Right cardiac atrium (tissue), 5 donors: ENCODE data around the gene GCLC. TPM values are rescaled to one million over a fixed set of nuclear protein-coding genes. Genes with fewer than 3 reads are reported as not detected.
"Not testable (repeated sequence)": the region's sequence is repeated elsewhere in the genome, so short reads cannot be mapped to it uniquely, and the experiment has no call there.

Experiments
- ATAC-seq, 2 donors: fragments of 200-7000 bp; cut with Tn5 transposase; one replicate each; pipeline versions ENCODE4 v1.8.0 to v1.9.1; 2020; ENCODE audit warnings: moderate library complexity in 2 of 2, mild to moderate bottlenecking in 1 of 2
- DNase-seq, 3 donors: peaks; one replicate each; pipeline ENCODE4 v3.0.0-alpha.2; 2020
- H3K27ac ChIP-seq: one replicate; pipeline ENCODE4 v1.5.1; 2013; ENCODE audit warnings: mild to moderate bottlenecking, low read length, control low read depth, moderate library complexity
- H3K27me3 ChIP-seq: one replicate; pipeline ENCODE4 v1.6.1; 2013; ENCODE audit not compliant: control insufficient read depth, insufficient read depth
- H3K4me1 ChIP-seq: one replicate; pipeline ENCODE4 v1.6.1; 2013; ENCODE audit warnings: low read length; ENCODE audit not compliant: control insufficient read depth, insufficient read depth
- H3K4me3 ChIP-seq: one replicate; pipeline ENCODE4 v1.5.1; 2013; ENCODE audit warnings: low read length, control low read depth
- H3K9me3 ChIP-seq: one replicate; pipeline ENCODE4 v1.6.1; 2013; ENCODE audit warnings: low read length; ENCODE audit not compliant: control insufficient read depth
- WGBS: extraction: QIAGEN DNeasy Blood & Tissue Kit; methylation state at CpG from one replicate; pipeline ENCODE4 v1.1.7; 2013; 5-methylcytosine and 5-hydroxymethylcytosine counted together
- intact Hi-C, 4 donors: fragments of 100-400 bp; cut with DNase I; formaldehyde crosslinking; loops; one replicate each; pipeline versions ENCODE4 v1.11.0 to v1.14.0; 2022 to 2023
- polyA plus RNA-seq: library from polyadenylated mRNA; stranded (reverse); fragments of 200-250 nt; gene quantifications from one replicate; pipeline ENCODE4 v1.2.3, GENCODE V29; 2013
- total RNA-seq, 4 donors: library from RNA; stranded (reverse); fragmentation: NEBNext Ultra II Directional; extraction: Animal tissue kit (Norgen Biotek cat#: 25700); gene quantifications; one replicate each; pipeline ENCODE4 v1.2.1, GENCODE V29; 2021
- donor health status: healthy with polysubstance abuse.
- donor health status: DM: no; HTN: yes; CAD: no.
- donor health status: DM: no; HTN: no; CAD: no.
- donor health status: DM: no; HTN: yes; CAD: no; lungs with severe emphysema.
- donor health status: DM: yes; HTN: yes; CAD: no.

GCLC gene
- total and polyA plus RNA-seq, 5 donors = 9.8 to 29.9 (median 22.2) TPM

- Histone ChIP-seq H3K27me3 (no peaks in the 10 kb centered on the region), H3K27ac (no peak overlapping the region), H3K4me3 (peak overlapping the region; percentile 3), H3K4me1 (no peaks in the 10 kb centered on the region), H3K9me3 (no peaks in the 10 kb centered on the region)
- 17% methylated on average over 11 of the region's 11 CpGs for WGBS
- no peak for DNase-seq
- peak; percentile 76 to 84 for ATAC-seq
- intact Hi-C loops = loop anchor here in 3 of 4 donors (5.0 to 10.0 kb wide), 3 partner anchors 162 to 234 kb away; no protein-coding TSS in a partner anchor
These were observed 51.9 kb downstream of the GCLC start for GRCh38 chr6:53492860-53493634.

- Histone ChIP-seq H3K4me3 (no peak overlapping the region), H3K9me3 (no peaks in the 10 kb centered on the region), H3K27ac (no peak overlapping the region), H3K4me1 (peaks cover 7% of the 10 kb centered on the region), H3K27me3 (no peaks in the 10 kb centered on the region)
- WGBS = 37% methylated on average over 3 of the region's 3 CpGs
- DNase-seq (no peak), ATAC-seq (no peak)
- intact Hi-C loops = loop anchor here in 2 of 4 donors (10.0 kb wide), 2 partner anchors 72 to 192 kb away; no protein-coding TSS in a partner anchor
These were observed 57.8 kb downstream of the GCLC start for GRCh38 chr6:53487080-53487479.

- WGBS = 75% methylated on average over 3 of the region's 3 CpGs
- DNase-seq = no peak
- no peaks in the 10 kb centered on the region for H3K9me3 ChIP-seq
- H3K4me3 ChIP-seq = no peak overlapping the region
- H3K4me1 ChIP-seq = peaks cover 8% of the 10 kb centered on the region
- intact Hi-C loops = loop anchor here in 2 of 4 donors (10.0 kb wide), 2 partner anchors 72 to 192 kb away; no protein-coding TSS in a partner anchor
- H3K27me3 ChIP-seq = no peaks in the 10 kb centered on the region
- no peak for ATAC-seq
- no peak overlapping the region for H3K27ac ChIP-seq
These were observed 58.2 kb downstream of the GCLC start for GRCh38 chr6:53486679-53487078.

GRCh38 chr6:53484476-53485280 lies 60.2 kb downstream of the GCLC start:
- Histone ChIP-seq H3K27me3 (no peaks in the 10 kb centered on the region), H3K4me1 (peaks cover 8% of the 10 kb centered on the region), H3K4me3 (no peak overlapping the region), H3K9me3 (no peaks in the 10 kb centered on the region), H3K27ac (no peak overlapping the region)
- peak; percentile 84 to 86 for ATAC-seq
- intact Hi-C loops = loop anchor here (2.0 to 10.0 kb wide), 6 partner anchors 70 to 317 kb away; partner anchors contain the start of gene ELOVL5 (in 1 of the 4)
- DNase-seq = peak in 2 of 3 donors; percentile 48 to 50
- 21% methylated on average over 9 of the region's 9 CpGs for WGBS

GRCh38 chr6:53483423-53484353 lies 61.2 kb downstream of the GCLC start:
- Histone ChIP-seq H3K9me3 (no peaks in the 10 kb centered on the region), H3K27me3 (no peaks in the 10 kb centered on the region), H3K4me1 (peaks cover 8% of the 10 kb centered on the region), H3K4me3 (peak overlapping the region; percentile 20), H3K27ac (peak overlapping the region; percentile 88)
- DNase-seq (peak; percentile 68 to 89 (median 83)), ATAC-seq (peak; percentile 89 to 91)
- intact Hi-C loops = loop anchor here (2.0 to 10.0 kb wide), 6 partner anchors 69 to 316 kb away; partner anchors contain the start of gene ELOVL5 (in 1 of the 4)
- WGBS = 41% methylated on average over 10 of the region's 10 CpGs

- intact Hi-C loops = loop anchor here (5.0 to 10.0 kb wide), 5 partner anchors 67 to 314 kb away; partner anchors contain the start of gene ELOVL5 (in 1 of the 4)
- DNase-seq (no peak), ATAC-seq (no peak)
- Histone ChIP-seq H3K9me3 (no peaks in the 10 kb centered on the region), H3K27ac (no peak overlapping the region), H3K27me3 (no peaks in the 10 kb centered on the region), H3K4me1 (peaks cover 8% of the 10 kb centered on the region), H3K4me3 (no peak overlapping the region)
- WGBS = 68% methylated on average over 2 of the region's 2 CpGs
These were observed 63.6 kb downstream of the GCLC start for GRCh38 chr6:53481323-53481722.

GRCh38 chr6:53480774-53481173 lies 64.1 kb downstream of the GCLC start:
- 92% methylated on average over 4 of the region's 4 CpGs for WGBS
- not testable (repeated sequence) for ATAC-seq, H3K27ac ChIP-seq, H3K4me1 ChIP-seq, H3K4me3 ChIP-seq, H3K9me3 ChIP-seq, H3K27me3 ChIP-seq, DNase-seq
- intact Hi-C loops = loop anchor here (5.0 to 10.0 kb wide), 5 partner anchors 66 to 313 kb away; partner anchors contain the start of gene ELOVL5 (in 1 of the 4)

GRCh38 chr6:53479871-53480270 lies 65.0 kb downstream of the GCLC start:
- no peak overlapping the region for H3K4me3 ChIP-seq
- ATAC-seq (no peak), DNase-seq (no peak)
- no peaks in the 10 kb centered on the region for H3K27me3 ChIP-seq
- 85% methylated on average over 1 of the region's 1 CpG for WGBS
- intact Hi-C loops = loop anchor here (5.0 to 10.0 kb wide), 5 partner anchors 65 to 313 kb away; partner anchors contain the start of gene ELOVL5 (in 1 of the 4)
- H3K4me1 ChIP-seq = peaks cover 8% of the 10 kb centered on the region
- no peaks in the 10 kb centered on the region for H3K9me3 ChIP-seq
- H3K27ac ChIP-seq = no peak overlapping the region

GRCh38 chr6:53476964-53477363 lies 67.9 kb downstream of the GCLC start:
- Histone ChIP-seq H3K4me1 (peaks cover under 1% of the 10 kb centered on the region), H3K9me3 (no peaks in the 10 kb centered on the region), H3K27ac (no peak overlapping the region), H3K27me3 (no peaks in the 10 kb centered on the region), H3K4me3 (no peak overlapping the region)
- ATAC-seq (no peak), DNase-seq (no peak)
- intact Hi-C loops = loop anchor here in 1 of 4 donors (10.0 kb wide), 1 partner anchor 62 kb away; no protein-coding TSS in a partner anchor
- 94% methylated on average over 1 of the region's 1 CpG for WGBS

GRCh38 chr6:53474010-53474409 lies 70.9 kb downstream of the GCLC start:
- WGBS = 95% methylated on average over 2 of the region's 2 CpGs
- Histone ChIP-seq H3K27ac (no peak overlapping the region), H3K27me3 (no peaks in the 10 kb centered on the region), H3K9me3 (no peaks in the 10 kb centered on the region), H3K4me1 (no peaks in the 10 kb centered on the region), H3K4me3 (no peak overlapping the region)
- ATAC-seq = no peak
- DNase-seq = no peak
- intact Hi-C loops = loop anchor here in 1 of 4 donors (10.0 kb wide), 1 partner anchor 59 kb away; no protein-coding TSS in a partner anchor
